GM19324 (cell line): ENCODE measurements around the gene SLC25A29.
"Not testable (repeated sequence)": the region's sequence is repeated elsewhere in the genome, so short reads cannot be mapped to it uniquely, and the experiment has no call there.

Experiments used
- ATAC-seq: cut with Tn5 transposase; IDR thresholded peaks from one replicate; pipeline ENCODE4 v1.9.1; 2021; ENCODE audit warnings: mild to moderate bottlenecking, moderate library complexity; ENCODE audit not compliant: unreplicated experiment, low FRiP score

Gene SLC25A29

GRCh38 chr14:100294963-100295330, 11.3 kb downstream of the SLC25A29 start:
- no peak for ATAC-seq

GRCh38 chr14:100294213-100294962, 11.9 kb downstream of the SLC25A29 start:
- ATAC-seq = no peak

GRCh38 chr14:100293497-100294212, 12.6 kb downstream of the SLC25A29 start:
- ATAC-seq = no peak

- ATAC-seq = no peak
These were observed 13.3 kb downstream of the SLC25A29 start for GRCh38 chr14:100292776-100293461.

GRCh38 chr14:100292301-100292775, 13.9 kb downstream of the SLC25A29 start:
- ATAC-seq = no peak

- ATAC-seq = no peak
These were observed 14.8 kb downstream of the SLC25A29 start for GRCh38 chr14:100291305-100292075.

- ATAC-seq = no peak
These were observed 15.5 kb downstream of the SLC25A29 start for GRCh38 chr14:100290607-100291304.

- no peak for ATAC-seq
These were observed 16.2 kb downstream of the SLC25A29 start for GRCh38 chr14:100289916-100290606.

GRCh38 chr14:100288382-100289185, 17.7 kb downstream of the SLC25A29 start:
- no peak for ATAC-seq

- ATAC-seq = not testable (repeated sequence)
These were observed 18.3 kb downstream of the SLC25A29 start for GRCh38 chr14:100287998-100288295.

- ATAC-seq = no peak
These were observed 18.8 kb downstream of the SLC25A29 start for GRCh38 chr14:100287202-100287997.

- no peak for ATAC-seq
These were observed 19.6 kb downstream of the SLC25A29 start for GRCh38 chr14:100286484-100287191.

- ATAC-seq = no peak
These were observed 20.3 kb downstream of the SLC25A29 start for GRCh38 chr14:100285913-100286400.

GRCh38 chr14:100285021-100285912, 21.0 kb downstream of the SLC25A29 start:
- ATAC-seq = peak; percentile 94

- no peak for ATAC-seq
These were observed 22.0 kb downstream of the SLC25A29 start for GRCh38 chr14:100283984-100284881.
